Medulla oblongata (tissue), 1 donor: Measurements from ENCODE around the gene COX7A2.

Source experiments
- DNase-seq: peaks from one replicate; pipeline ENCODE4 v3.0.0-alpha.2; 2015; ENCODE audit errors: extremely low spot score

Gene COX7A2

DNA sequence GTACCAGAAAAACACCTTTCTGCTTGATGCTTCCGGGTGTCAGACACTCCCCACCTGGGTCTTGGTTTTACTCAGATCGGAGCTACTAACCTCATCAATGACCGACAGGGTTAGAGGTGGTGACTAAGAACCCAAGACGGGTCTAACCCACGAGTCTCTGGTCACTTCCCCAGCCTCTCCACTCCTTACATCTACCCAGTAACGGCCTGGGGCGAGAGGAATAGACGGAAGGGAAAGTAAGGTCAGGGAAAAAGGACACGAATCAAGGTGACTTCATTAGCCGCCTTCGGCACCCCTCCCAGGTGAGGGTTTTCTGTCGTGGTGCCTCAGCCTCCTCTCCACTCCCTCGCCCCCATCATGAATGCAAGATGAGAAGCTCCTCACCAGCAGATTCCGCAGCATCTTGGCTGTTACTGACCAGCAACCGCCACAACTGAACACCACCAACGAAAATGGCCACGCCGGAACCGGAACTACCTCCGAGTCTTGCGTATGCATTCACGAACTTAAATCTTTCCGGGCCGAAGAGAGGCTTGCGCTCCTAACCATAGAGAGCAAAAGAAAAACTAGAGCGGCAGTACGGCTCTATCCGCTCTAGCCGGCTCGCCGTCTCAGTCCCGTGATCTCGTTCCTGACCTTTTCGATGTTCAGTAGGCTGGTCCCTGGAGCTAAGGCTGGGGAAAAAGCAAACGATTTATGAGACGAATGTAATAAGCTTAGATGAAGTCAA is at the start of gene COX7A2:
TSS of gene COX7A2 (minus strand) at position 469 of the 730 bp plus-strand sequence. CDS start at position 402, 67 bp downstream.
- peak; percentile 98 for DNase-seq

- no peak for DNase-seq
Measured at GRCh38 chr6:75292555-75292954, 49.0 kb upstream of the COX7A2 start.

DNA sequence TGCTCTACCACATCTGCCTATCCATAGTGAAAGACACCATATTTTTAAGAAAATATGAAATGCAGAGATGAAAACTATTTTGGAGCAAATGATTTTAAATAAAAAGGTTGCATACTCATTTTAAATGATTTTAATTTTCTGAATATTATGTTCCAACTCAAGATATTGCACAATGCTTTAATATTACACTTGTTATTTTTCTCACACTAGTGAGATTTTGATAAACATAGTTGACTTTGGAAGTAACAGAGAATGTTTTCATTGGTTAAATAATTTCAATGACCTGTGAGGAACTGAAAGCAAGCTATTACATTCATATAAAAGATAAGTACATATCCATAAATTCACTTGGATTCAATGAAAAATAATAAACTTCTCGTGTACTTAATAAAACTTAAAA is 48.1 kb upstream of the COX7A2 start:
- DNase-seq: no peak

DNA sequence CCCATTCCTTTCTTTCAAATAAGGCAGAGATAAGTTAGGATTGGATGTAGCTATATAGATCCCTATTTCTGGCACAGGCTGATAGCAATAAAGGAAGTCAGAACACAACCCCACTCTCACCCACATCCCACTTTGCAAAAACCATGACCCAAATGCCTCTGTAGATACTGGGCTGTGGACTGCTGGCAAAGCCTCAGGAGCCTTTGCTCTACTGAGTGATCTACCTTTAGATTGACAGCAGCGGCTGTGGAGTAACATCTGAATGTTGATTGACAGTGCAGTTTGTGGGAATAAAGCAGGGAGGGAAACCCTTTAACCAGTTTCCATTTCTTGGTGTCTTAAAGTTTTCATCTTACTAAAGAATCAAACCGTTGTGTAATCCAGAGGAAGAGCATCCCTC is 47.7 kb upstream of the COX7A2 start:
- no peak for DNase-seq

DNA sequence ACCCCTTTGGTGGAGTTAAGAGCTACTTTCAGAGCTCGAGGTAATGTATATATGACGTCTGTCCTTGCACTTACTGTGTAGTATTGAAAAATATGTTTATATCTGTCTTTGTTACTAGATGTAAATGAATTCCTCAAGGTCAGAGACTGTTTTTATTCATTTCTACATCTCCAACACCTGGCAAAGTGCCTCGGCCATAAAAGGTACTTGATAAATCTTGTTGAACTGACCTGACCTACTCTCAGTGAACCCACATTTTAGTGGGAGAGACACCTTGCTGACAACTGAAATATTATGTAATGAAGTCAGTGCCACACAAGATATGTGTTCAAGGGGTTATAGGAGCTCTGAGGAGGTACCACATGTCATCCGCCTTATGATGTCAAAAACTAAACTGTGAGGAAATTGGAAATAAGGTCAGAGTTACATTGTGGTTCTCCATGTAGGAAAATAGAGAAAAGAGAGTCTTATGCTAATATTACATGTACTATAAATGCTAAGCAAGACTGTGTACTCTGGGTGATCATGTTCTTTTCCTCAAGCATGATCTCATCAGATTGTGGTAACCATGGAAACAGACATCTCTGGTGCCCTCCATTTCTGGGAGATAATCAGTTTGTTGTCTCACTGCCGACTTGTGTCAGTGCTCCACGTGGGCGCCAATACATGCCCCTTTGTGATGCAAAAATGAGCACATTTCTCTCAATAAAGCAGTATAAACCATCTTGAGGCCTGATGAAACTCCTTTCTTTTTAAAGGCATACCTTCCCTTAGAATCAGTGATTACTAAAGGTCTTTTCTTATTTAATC is 46.7 kb upstream of the COX7A2 start:
- peak; percentile 87 for DNase-seq

- no peak for DNase-seq
Measured at GRCh38 chr6:75288023-75288422, 44.4 kb upstream of the COX7A2 start.

GRCh38 chr6:75287424-75287823 is 43.8 kb upstream of the COX7A2 start:
- DNase-seq: no peak

- no peak for DNase-seq
Measured at GRCh38 chr6:75286955-75287354, 43.4 kb upstream of the COX7A2 start.

GRCh38 chr6:75285283-75285639 is 41.7 kb upstream of the COX7A2 start:
- no peak for DNase-seq

GRCh38 chr6:75284632-75285282 is 41.2 kb upstream of the COX7A2 start, which contains the start of gene TMEM30A:
TMEM30A (minus strand) TSS chr6:75284792; CDS start chr6:75284638, 154 bp downstream.
- DNase-seq: peak; percentile 100

GRCh38 chr6:75283907-75284631 is 40.5 kb upstream of the COX7A2 start:
- peak; percentile 19 for DNase-seq

DNA sequence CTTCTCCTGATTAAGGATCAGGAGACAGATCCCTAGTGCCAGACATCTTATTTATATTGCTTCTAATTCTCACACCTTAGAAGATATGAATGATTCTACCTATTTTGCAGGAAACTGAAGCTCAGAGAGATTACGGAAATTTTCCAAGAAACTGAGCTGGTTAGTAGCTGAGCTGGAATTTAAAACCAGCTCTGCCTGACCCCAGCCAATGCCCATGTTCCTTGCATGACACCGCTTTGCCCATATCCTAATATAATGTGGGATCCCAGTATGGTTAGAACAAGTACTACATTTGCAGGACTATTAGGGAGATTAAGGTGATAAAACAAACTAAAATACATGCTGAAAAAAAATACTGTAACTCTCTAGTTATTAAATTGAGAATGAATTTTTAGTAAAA is 39.1 kb upstream of the COX7A2 start:
- DNase-seq: no peak

GRCh38 chr6:75281653-75282052 is 38.1 kb upstream of the COX7A2 start:
- DNase-seq: no peak

DNA sequence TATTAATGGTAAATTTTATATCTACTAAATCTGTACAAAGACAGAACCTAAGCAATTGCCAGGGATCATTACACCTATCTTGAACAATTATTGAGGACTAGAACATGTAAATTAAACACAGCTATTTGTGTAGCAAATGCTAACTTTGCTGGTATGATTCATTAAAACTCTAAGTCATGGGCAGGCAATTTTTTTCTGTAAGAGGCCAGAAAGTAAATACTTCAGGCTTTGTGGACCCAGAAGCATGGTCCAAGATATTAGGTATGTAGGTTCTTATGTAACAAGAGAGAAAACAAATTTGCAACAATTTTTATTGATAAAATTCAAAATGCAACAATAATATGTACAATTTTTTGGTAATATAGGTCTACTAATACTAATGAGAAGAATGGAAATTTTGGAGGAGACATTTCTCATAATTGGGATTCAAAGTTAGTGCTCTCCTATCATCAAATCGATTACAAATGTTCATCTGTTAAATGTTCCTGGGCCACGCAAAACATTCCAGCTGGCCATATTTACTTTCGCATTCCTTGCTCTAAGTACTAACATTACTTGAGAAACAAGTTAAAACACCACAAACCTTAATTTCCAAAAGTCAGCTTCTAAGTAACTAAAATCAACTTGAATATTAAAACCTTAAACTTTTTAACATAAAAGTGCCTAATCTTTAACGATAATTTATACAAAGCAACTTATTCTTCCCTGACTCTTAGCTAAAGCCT is 36.7 kb upstream of the COX7A2 start:
- DNase-seq: no peak

DNA sequence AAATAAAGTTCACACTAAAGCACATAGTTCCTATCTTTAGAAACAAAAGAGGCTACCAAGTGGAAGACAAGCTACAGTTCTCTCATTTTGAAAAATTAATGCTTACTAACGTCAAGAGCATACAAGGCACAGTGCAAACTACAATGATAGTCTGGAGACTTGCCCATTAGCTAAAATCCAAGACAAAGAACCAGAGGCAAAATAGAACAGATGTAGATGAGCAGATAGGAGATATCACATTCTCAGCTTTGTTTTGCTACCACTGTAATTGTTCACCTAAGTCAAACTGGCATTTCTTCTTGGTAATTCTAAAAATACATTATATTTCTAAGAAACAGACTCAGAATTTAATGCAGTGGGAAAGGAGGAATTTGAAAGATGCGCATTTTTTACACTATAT is 35.8 kb upstream of the COX7A2 start:
- DNase-seq: no peak

DNA sequence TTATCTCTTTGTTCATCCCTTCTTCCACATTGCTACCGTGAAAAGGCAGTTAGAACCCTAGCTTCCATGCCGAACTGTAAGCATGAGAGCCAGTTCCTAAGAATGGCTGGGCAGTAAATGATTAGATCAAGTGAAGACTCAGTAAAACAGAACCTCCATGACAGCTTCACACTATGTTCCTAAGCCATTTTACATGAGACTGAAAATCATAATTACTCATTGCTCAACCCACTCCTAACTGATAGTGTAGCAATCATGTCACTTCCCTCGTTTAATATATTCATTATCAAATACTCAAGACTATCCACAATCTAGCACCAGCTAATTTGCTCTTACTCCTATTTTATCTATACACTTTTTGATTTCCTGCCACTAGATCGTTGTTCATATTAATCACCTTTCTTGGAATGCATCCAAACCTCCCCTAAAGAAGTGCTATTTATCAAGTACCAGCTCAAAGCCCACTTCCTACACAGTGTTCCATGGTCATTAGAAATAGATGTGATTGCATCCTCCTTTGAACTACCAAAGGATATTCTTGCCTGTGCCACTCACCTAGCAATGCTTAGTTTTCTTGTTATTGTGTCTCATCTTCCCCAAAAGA is 35.0 kb upstream of the COX7A2 start:
- DNase-seq: no peak

DNA sequence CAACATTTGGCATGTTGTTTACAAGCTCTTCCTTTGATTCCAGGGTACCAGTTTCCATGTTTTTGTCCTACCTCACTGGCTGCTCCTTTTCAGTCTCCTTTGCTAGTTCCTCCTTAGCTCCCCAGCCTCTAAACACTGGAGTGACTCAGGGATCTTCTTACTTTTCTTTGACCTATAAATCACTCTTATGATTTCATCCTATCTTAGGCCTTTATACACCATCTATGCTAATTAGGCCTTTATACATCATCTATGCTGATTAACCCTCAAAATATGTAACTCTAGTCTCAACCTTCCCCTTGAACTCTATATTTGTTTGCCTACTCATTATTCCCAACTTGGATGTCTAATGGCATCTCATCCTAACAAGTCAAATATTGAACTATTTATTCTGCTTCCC is 31.5 kb upstream of the COX7A2 start:
- DNase-seq: no peak

- no peak for DNase-seq
Measured at GRCh38 chr6:75273009-75273408, 29.4 kb upstream of the COX7A2 start.

DNA sequence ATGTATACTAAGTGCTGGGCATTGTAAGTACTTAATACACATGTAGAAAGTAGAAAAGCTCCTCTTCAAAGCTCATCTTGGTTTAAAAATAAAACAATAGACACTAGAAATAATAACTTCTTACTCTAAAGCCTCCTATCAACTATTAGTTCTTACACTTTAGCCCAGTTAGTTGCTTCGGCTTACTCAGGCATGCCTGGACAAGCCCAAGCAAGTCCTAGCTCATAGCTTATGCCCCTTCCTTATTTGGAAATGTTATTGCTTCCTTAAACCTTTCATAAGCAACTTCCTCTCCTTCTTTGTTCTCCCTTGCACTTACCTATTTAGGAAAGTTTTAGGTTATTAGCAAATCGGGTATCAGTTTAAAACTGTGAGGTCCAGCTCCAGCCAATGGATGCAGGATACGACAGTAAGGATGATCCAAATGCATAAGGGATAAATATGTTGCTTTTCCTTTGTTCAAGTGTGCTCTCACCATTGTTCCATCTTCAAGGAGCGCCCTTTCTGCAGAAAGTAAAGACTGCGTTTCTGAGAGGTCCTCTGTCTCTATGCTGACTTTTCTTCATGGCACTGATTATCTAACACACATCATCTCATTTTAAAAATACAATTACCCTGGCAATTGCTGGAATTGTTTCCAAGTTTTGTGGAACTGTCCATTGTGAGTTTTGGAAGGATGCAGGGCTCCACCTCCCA is 28.7 kb upstream of the COX7A2 start:
- DNase-seq: no peak

DNA sequence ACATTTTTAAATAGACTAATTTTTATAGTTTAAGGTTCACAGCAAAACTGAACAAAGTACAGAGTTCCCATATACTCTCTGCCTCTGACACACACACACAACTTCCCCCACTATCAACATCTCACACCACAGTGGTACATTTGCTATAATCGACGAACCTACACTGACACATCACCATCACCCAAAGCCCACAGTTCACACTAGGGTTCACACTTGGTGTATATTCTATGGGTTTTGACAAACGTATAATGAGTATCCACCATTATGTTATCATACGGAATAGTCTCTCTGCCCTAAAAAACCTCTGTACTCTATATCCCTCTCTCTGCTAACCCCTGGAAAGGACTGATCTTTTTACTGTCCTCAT is 25.4 kb upstream of the COX7A2 start:
- no peak for DNase-seq
